Measurements from ENCODE around the gene NECTIN2. TPM values are rescaled to one million over a fixed set of nuclear protein-coding genes. Genes with fewer than 3 reads are reported as not detected.

The NECTIN2 gene
- total and polyA plus RNA-seq, 2 donors from 2014 or later: 110 to 111 TPM

GRCh38 chr19:44863990-44864389, 17.9 kb downstream of the NECTIN2 start:
- FAIRE-seq: no peak
- Histone ChIP-seq H3K27ac (ENCODE audit: low read depth in 2 of 2, low read length in 2 of 2) (no peak overlapping the region), H3K36me3 (ENCODE audit: control insufficient read depth in 2 of 3, insufficient read depth in 3 of 3, low read length in 3 of 3) (peaks cover 4 to 11% (median 8%) of the 10 kb centered on the region in 3 donors), H3K4me3 (ENCODE audit: low read length in 3 of 3) (no peak overlapping the region), H3K9me3 (ENCODE audit: control insufficient read depth in 2 of 3, insufficient read depth in 1 of 3, low read length in 3 of 3) (no peaks in the 10 kb centered on the region), H3K4me1 (ENCODE audit: control insufficient read depth in 2 of 3, insufficient read depth in 2 of 3, low read depth in 1 of 3, low read length in 3 of 3) (no peaks in the 10 kb centered on the region), H3K9ac (ENCODE audit: low read length in 3 of 3) (no peak overlapping the region), H3K27me3 (ENCODE audit: control insufficient read depth, insufficient read depth, low read length) (no peaks in the 10 kb centered on the region)
- no peak for DNase-seq
- no peak for TF ChIP-seq CTCF (IDR thresholded peaks at IDR 0.05; ENCODE audit: borderline replicate concordance, extremely low read depth, insufficient read depth)
- intact Hi-C loops (cut with DNase I): no loop called here

GRCh38 chr19:44865196-44865767, 19.2 kb downstream of the NECTIN2 start:
- H3K27ac ChIP-seq (ENCODE audit: low read depth in 2 of 2, low read length in 2 of 2): no peak overlapping the region
- FAIRE-seq: no peak

GRCh38 chr19:44866664-44867063, 20.6 kb downstream of the NECTIN2 start:
- intact Hi-C loops (cut with DNase I): no loop called here
- Histone ChIP-seq H3K9ac (ENCODE audit: low read length in 3 of 3) (no peak overlapping the region), H3K36me3 (ENCODE audit: control insufficient read depth in 2 of 3, insufficient read depth in 3 of 3, low read length in 3 of 3) (peaks cover 2 to 12% (median 8%) of the 10 kb centered on the region in 3 donors), H3K4me1 (ENCODE audit: control insufficient read depth in 2 of 3, insufficient read depth in 2 of 3, low read depth in 1 of 3, low read length in 3 of 3) (no peaks in the 10 kb centered on the region), H3K27me3 (ENCODE audit: control insufficient read depth, insufficient read depth, low read length) (no peaks in the 10 kb centered on the region), H3K27ac (ENCODE audit: low read depth in 2 of 2, low read length in 2 of 2) (no peak overlapping the region), H3K4me3 (ENCODE audit: low read length in 3 of 3) (no peak overlapping the region), H3K9me3 (ENCODE audit: control insufficient read depth in 2 of 3, insufficient read depth in 1 of 3, low read length in 3 of 3) (no peaks in the 10 kb centered on the region)
- TF ChIP-seq CTCF (IDR thresholded peaks at IDR 0.05; ENCODE audit: borderline replicate concordance, extremely low read depth, insufficient read depth): no peak
- DNase-seq (no peak), FAIRE-seq (no peak)

More at GRCh38 chr19:44865196-44865767, 19.2 kb downstream of the NECTIN2 start:
- no peak overlapping the region for H3K9ac ChIP-seq (ENCODE audit: low read length in 3 of 3)
- H3K4me3 ChIP-seq (ENCODE audit: low read length in 3 of 3): no peak overlapping the region
- H3K9me3 ChIP-seq (ENCODE audit: control insufficient read depth in 2 of 3, insufficient read depth in 1 of 3, low read length in 3 of 3): no peaks in the 10 kb centered on the region
- no peak for DNase-seq
- intact Hi-C loops (cut with DNase I): no loop called here
- H3K36me3 ChIP-seq (ENCODE audit: control insufficient read depth in 2 of 3, insufficient read depth in 3 of 3, low read length in 3 of 3): peaks cover 4 to 11% (median 8%) of the 10 kb centered on the region in 3 donors
- H3K27me3 ChIP-seq (ENCODE audit: control insufficient read depth, insufficient read depth, low read length): no peaks in the 10 kb centered on the region
- H3K4me1 ChIP-seq (ENCODE audit: control insufficient read depth in 2 of 3, insufficient read depth in 2 of 3, low read depth in 1 of 3, low read length in 3 of 3): no peaks in the 10 kb centered on the region
- TF ChIP-seq CTCF (IDR thresholded peaks at IDR 0.05; ENCODE audit: borderline replicate concordance, extremely low read depth, insufficient read depth): no peak

- Histone ChIP-seq H3K9me3 (ENCODE audit: control insufficient read depth in 2 of 3, insufficient read depth in 1 of 3, low read length in 3 of 3) (no peaks in the 10 kb centered on the region), H3K9ac (ENCODE audit: low read length in 3 of 3) (no peak overlapping the region), H3K36me3 (ENCODE audit: control insufficient read depth in 2 of 3, insufficient read depth in 3 of 3, low read length in 3 of 3) (peaks cover 5 to 21% (median 14%) of the 10 kb centered on the region in 3 donors), H3K4me1 (ENCODE audit: control insufficient read depth in 2 of 3, insufficient read depth in 2 of 3, low read depth in 1 of 3, low read length in 3 of 3) (no peaks in the 10 kb centered on the region), H3K27ac (ENCODE audit: low read depth in 2 of 2, low read length in 2 of 2) (no peak overlapping the region), H3K4me3 (ENCODE audit: low read length in 3 of 3) (no peak overlapping the region), H3K27me3 (ENCODE audit: control insufficient read depth, insufficient read depth, low read length) (no peaks in the 10 kb centered on the region)
- no peak for TF ChIP-seq CTCF (IDR thresholded peaks at IDR 0.05; ENCODE audit: borderline replicate concordance, extremely low read depth, insufficient read depth)
- DNase-seq: no peak
- intact Hi-C loops (cut with DNase I): no loop called here
- FAIRE-seq: no peak
Measured at GRCh38 chr19:44867578-44867977, 21.5 kb downstream of the NECTIN2 start.

Data from kidney (tissue), 14 donors.